ENCODE measurements around the gene GPR55. TPM values are rescaled to one million over a fixed set of nuclear protein-coding genes. Genes with fewer than 3 reads are reported as not detected.

The GPR55 gene
- total and polyA plus RNA-seq, 2 donors (not counting 1 experiment from before 2014, with no cell fraction given): 3.0 to 4.1 TPM

DNA sequence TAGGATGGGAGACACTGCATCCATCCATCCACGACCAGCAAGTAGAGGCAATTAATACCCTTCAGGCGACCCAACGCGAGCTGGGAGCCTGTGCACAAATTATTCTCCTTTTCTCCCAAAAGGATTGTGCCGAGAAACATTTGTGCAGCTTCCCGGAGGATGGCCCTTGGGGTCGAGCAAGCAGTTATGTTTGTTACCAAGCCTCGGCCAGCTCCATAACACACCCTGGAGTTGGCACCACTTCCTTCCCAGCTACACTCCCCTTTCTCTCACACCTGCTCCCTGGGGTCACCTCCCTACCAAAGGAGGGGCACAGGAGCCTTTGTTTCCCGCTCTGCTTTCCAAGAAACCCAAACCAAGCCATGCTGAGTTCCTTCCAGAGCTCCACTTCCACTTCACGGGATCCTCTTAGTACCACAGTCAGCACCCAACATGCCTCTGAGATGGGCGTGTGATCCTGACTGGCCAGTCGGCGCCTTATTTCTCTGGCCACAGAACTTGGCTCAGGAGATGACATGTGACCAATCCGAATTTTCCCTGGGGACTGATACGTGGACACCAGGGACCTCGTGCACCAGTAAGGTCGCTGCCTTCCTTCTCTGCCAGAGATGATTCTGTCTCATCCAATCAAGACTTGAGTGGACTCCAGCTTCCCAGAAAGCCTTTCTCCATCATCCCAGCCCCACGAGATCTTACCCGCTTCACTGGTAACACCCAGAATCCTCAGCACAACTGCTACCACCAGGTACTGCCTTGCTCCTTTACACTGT is 28.5 kb downstream of the GPR55 start:
- H2AFZ ChIP-seq (ENCODE audit: insufficient read depth, low read depth, low read length, poor library complexity, severe bottlenecking): no peak overlapping the region
- no peak overlapping the region for H3K9ac ChIP-seq (ENCODE audit: low read length)
- no peaks in the 10 kb centered on the region for H3K27me3 ChIP-seq (replicated peaks in 1 of 4; ENCODE audit: control extremely low read depth in 1 of 4, control insufficient read depth in 3 of 4, insufficient read depth in 4 of 4, low read length in 3 of 4)
- H3K36me3 ChIP-seq (replicated peaks in 1 of 2; ENCODE audit: control extremely low read depth in 1 of 2, control insufficient read depth in 1 of 2, extremely low read depth in 1 of 2, insufficient read depth in 2 of 2, low read length in 1 of 2): no peaks in the 10 kb centered on the region
- no peak overlapping the region for H3K4me3 ChIP-seq (ENCODE audit: control extremely low read depth in 1 of 5, extremely low read depth in 1 of 5, insufficient read depth in 1 of 5, low read depth in 2 of 5, low read length in 4 of 5)
- TF ChIP-seq EZH2 (IDR thresholded peaks at IDR 0.05; ENCODE audit: borderline replicate concordance, insufficient read depth, low read depth, low read length, poor library complexity, severe bottlenecking): no peak
- TF ChIP-seq, protein P1, sequence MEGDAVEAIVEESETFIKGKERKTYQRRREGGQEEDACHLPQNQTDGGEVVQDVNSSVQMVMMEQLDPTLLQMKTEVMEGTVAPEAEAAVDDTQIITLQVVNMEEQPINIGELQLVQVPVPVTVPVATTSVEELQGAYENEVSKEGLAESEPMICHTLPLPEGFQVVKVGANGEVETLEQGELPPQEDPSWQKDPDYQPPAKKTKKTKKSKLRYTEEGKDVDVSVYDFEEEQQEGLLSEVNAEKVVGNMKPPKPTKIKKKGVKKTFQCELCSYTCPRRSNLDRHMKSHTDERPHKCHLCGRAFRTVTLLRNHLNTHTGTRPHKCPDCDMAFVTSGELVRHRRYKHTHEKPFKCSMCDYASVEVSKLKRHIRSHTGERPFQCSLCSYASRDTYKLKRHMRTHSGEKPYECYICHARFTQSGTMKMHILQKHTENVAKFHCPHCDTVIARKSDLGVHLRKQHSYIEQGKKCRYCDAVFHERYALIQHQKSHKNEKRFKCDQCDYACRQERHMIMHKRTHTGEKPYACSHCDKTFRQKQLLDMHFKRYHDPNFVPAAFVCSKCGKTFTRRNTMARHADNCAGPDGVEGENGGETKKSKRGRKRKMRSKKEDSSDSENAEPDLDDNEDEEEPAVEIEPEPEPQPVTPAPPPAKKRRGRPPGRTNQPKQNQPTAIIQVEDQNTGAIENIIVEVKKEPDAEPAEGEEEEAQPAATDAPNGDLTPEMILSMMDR (IDR thresholded peaks at IDR 0.05): no peak
- peaks cover 39 to 48% of the 10 kb centered on the region in 2 donors for H3K4me1 ChIP-seq (ENCODE audit: control insufficient read depth in 2 of 2, insufficient read depth in 2 of 2, low read length in 2 of 2)
- H3K9me3 ChIP-seq (ENCODE audit: control extremely low read depth in 1 of 3, control insufficient read depth in 2 of 3, insufficient read depth in 1 of 3, low read length in 2 of 3): peaks cover 0 to 3% (median 0%) of the 10 kb centered on the region in 3 donors
- CTCF ChIA-PET: interaction anchor here (0.7 to 4.9 kb wide), 8 partner anchors 11 to 91 kb away, joined by 3 to 30 read pairs (median 4); no protein-coding TSS in a partner anchor
- intact Hi-C loops (cut with micrococcal nuclease): no loop called here
- H3K27ac ChIP-seq (ENCODE audit: low read length in 2 of 2): no peak overlapping the region
- ATAC-seq (ENCODE audit: low read depth) (no peak), DNase-seq (no peak)
- no peaks in the 10 kb centered on the region for H3K79me2 ChIP-seq (ENCODE audit: control insufficient read depth, insufficient read depth, low read length)
- H3K27me3 Mint-ChIP-seq: no peaks in the 10 kb centered on the region
- POLR2A ChIA-PET: no interaction called here
- WGBS (ENCODE audit: insufficient coverage): 90% methylated on average over 17 of the region's 19 CpGs
- H3K4me2 ChIP-seq (replicated peaks; ENCODE audit: low read depth, low read length, poor library complexity, severe bottlenecking): no peak overlapping the region
- no peaks in the 10 kb centered on the region for H4K20me1 ChIP-seq (ENCODE audit: control insufficient read depth, insufficient read depth, low read length, poor library complexity, severe bottlenecking)
- H3K27ac Mint-ChIP-seq: no peak overlapping the region
- peaks cover 43% of the 10 kb centered on the region for H3K4me1 Mint-ChIP-seq
- H3K4me3 Mint-ChIP-seq: no peak overlapping the region
- no peaks in the 10 kb centered on the region for H3K9me3 Mint-ChIP-seq (ENCODE audit: insufficient read depth)

All from B cell (primary cell).